Activated T-helper 9 cell treated with anti-CD3 and anti-CD28 coated beads, Interleukin-2, amount 50 U/mL, for 16 hours (primary cell): ENCODE results near the gene RGS2.

Experiments used
- DNase-seq: peaks from one replicate; pipeline ENCODE4 v3.0.0-alpha.2; 2020; ENCODE audit warnings: low read depth

Gene RGS2

GRCh38 chr1:192830595-192831246 lies 21.9 kb downstream of the RGS2 start:
- no peak for DNase-seq

DNA sequence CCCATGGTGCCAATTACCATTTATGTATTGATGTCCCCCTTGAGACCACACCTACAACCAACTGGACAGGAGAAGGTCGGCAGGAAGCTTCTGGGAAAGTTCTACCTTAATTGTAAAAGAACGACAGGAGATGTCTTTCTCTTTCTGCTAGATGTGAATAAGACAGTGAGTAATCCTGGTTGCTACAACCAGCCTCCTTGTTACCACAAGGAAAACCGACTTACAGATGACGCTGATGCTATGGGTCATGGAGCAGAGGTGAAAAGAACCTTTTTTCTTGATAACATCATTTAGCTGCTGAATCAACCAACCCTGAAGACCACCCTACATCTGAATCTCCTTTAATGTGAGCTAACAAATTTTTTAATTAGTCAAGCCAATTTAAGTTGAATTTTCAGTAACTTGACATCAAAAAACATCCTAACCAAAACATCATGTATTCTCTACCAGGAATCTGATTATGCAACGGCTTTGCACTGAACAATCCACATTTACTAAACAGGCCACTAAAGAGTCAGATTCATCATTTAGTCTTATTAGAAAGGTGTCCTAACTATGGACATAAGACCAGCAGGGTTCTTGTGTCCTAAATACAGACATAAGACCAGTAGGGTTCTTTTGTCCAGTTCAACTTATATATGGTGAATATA lies 23.0 kb downstream of the RGS2 start:
- no peak for DNase-seq

- DNase-seq: no peak
Measured at GRCh38 chr1:192832492-192832891, 23.7 kb downstream of the RGS2 start.

GRCh38 chr1:192835116-192835515 lies 26.3 kb downstream of the RGS2 start:
- DNase-seq: no peak

DNA sequence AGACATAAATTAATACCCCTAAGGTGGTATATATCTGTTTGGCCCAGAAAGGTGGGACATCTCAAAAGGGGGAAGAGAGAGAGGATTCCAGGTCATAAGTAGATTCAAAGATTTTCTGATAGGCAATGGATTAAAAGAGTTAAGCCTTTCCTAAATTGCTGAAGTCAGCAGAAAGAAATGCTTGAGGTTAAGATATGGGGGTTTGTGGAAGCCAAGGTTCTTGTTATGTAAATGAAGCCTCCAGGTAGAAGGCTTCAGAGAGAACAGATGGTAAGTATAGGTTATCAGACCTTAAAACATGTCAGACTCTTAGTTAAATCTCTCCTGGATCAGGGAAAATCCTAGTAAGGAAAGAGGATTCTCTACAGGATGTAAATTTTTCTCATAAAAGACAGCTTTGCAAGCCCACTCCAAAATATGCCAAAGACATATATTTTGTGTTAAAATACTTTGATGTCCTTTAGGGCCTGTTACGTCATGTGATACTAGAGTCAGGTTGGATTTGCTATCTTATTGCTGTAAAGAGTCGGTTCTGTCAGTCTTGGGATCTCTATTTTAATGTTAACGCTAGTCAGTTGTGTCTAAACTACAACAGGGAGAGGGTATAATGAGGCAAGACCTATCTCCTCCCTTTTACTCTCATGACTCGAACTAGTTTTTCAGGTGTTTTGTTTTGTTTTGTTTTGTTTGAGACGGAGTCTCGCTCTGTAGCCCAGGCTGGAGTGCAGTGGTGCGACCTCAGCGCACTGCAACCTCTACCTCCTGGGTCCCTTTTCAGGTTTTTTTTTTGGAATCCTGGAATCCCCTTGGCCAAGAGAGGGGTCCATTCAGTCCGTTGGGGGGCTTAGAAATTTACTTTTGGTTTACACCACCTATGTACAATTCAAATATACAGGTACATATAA lies 30.6 kb downstream of the RGS2 start:
- DNase-seq: no peak

GRCh38 chr1:192844360-192844759 lies 35.5 kb downstream of the RGS2 start:
- DNase-seq: no peak

DNA sequence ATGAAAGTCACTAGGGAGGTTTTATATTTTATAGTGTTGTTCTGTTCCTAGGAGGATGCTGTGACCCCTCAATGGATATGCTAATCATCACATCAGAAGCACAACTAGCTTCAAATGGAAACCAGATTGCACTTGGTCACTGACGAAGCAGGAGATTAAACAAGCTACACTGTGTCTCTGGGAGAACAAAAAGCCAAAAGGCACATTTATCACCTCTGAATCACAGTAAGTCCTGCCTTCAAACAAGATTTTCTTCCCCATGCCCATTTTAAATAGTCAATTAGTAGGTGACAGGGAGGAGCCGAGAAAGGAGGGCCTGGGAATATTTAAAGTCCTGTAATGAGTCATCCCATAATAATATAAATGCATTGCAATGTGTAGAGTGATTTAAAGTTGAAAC lies 38.1 kb downstream of the RGS2 start:
- no peak for DNase-seq

DNA sequence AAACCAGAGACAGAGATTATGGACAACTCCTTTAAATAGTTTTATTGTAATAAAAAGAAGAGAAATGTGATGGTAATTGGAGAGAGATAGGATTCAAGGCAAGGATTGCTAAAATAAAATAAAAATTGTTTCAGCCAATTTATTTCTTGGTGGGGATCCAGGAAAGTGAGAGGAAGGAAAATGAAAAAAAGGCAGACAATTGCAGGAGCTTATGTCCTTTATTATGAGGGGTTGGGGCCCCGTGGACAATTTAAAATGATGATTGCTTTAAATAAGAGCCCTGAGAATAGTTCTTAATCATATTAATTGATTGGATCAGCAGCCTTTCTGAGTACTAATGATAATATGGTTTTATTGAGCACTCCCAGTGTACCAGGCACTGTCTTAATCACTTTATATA lies 40.2 kb downstream of the RGS2 start:
- DNase-seq: no peak

GRCh38 chr1:192849442-192849841 lies 40.6 kb downstream of the RGS2 start:
- DNase-seq: no peak

GRCh38 chr1:192852001-192852947 lies 43.4 kb downstream of the RGS2 start:
- DNase-seq: no peak

DNA sequence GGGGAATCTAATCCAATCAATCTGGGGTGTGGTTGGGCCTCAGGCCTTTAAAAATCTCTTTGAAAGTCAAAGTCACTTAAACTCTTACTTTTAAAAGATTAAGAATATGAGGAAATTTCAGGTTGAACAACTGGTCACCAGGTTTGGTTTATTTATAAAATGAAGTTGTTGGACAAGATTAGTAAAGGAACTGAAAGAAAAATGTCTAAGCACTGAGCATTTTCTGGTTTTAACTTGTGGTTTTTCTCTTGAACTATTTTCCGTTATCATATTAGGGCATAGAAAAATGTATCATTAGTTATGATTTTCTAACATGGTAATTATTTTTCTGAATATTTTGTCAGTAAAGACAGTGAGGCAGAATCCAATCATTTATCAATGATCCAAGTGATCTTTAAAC lies 49.6 kb downstream of the RGS2 start:
- DNase-seq: no peak

- DNase-seq: no peak
Measured at GRCh38 chr1:192859808-192860207, 51.0 kb downstream of the RGS2 start.

DNA sequence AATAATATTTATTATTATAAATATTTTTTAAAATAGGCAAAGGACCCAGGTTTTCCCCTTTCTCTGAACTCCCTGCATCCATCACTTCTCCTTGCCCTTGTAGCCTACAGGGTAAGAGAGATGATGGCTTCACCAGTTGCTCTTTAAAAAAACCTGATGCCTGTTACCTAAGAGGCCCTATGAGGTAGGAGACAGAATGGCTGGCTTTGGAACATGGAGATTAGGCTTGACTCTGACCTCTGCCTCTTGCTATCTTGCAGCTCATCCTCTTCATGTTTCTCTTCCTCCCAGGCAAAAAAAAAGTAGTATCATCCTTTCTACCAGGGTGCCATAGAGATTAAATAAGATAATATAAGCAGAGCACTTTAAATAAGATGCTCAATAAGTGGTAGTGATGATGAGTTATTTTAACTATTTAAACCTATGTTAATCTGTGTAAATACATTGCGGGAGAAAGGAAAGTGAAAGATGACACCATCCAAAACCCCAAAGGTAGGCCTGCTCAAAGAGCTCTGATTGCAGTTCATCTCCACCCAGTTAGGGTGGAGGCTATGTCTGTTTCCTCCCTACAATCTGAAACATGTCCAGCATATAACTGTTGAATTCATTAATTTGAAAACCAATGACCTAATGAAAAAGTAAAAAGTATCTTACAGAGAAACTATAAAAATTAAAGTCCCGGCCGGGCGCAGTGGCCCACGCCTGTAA lies 51.8 kb downstream of the RGS2 start:
- no peak for DNase-seq

GRCh38 chr1:192861860-192862259 lies 53.0 kb downstream of the RGS2 start:
- no peak for DNase-seq
